HUDEP-2 (cell line): ENCODE results near the gene RABGAP1.

Source experiments
- DNase-seq, 76 experiments: peaks; one replicate each; lab custom pipeline; 2025; ENCODE audit not compliant: unreplicated experiment in 76 of 76; lab: John Stamatoyannopoulos, UW

Gene RABGAP1

DNA sequence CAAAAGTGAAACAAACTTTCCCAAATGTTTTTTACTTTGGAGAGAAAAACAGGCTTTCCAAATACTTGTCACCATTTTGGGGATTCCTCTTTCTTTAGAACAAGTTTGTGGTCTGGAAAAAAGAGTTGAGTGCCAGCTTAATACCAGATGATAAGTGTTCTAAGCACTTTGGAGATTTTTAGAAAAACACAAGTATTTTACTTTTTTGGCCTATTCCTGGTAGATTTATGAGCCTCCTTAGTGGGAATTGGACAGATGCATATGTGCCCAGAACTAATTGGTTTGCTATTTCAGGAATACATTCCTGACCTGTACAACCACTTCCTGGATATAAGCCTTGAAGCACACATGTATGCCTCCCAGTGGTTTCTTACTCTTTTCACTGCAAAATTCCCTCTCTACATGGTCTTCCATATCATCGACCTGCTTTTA, 133.2 kb downstream of the RABGAP1 start:
- no peak for DNase-seq

DNA sequence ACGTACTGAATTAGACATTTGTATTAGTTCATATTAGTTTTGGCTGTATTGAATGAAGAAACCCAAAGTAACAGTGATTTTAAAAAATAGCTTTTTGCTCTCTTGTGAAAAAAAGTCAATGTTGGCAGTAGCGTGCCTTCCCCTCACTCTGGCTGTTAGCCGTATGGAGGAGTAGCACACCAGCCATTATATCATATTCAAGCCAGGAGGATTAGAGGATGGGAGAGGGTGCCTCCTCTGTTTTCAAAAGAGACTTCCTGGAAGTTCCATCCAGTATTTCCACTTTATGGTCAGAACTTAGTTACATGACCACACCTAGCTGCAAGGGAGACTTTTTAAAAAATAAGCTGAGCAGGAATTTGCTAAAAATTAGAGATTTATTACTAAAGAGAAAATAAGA, 133.8 kb downstream of the RABGAP1 start:
- DNase-seq, result no peak

DNA sequence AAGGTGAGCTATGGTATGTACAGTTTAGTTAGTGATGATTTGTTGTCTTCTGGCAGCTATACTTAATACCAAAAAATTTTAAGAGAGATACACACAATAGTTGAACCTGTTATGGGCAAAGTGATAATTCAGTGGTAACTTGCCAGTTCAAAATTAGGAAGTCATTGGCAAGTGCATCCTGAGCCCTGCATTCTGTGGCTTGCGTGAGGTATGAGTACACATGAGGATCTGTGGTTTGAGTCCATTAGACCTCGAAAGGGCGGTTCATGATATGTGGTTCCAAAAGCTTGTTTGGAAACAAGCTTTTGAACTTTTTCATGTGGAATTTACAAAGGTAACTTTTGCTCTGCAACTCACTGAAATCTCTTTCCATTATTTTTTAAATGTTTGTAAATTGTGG, 139.6 kb downstream of the RABGAP1 start:
- no peak for DNase-seq

DNA sequence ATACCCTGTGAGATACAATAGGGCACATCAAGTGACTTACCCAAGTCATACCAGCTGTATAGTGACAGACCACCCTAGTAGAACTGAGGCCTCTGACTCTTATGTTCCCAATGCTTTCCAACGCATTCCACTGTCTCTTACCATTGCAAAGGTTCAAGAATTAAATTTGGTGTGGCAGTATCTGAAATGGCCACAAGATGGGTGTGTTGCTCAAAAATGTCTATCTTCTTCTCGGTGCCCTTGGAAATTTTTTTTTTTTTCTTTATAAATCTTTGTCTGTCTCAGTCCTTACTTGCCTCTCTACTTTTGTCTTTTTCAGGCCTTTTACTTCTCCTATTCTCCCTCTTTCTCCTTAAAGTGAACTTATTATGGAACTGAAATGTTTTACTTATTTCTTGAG, 141.0 kb downstream of the RABGAP1 start:
- DNase-seq, result peak in 26 of 76 experiments; percentile 5 to 53 (median 28)

DNA sequence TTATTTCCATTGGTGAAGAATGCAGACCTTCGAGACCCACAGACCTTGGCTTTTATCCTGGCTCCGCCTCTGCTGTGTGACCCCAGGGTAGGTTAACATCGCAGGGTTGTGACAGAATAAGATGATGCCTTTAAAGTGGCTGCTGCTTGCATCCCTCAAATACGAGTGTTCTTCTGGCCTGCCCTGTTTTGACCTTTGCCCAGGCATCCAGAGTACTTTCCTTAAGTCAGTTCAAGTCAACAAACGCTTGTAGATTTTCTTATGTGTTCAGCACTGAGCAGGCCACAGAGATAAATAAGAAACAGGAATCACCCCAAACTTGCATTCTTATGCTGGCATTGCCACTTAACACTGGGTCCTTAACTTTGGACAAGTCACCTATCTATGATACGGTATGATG, 142.9 kb downstream of the RABGAP1 start:
- no peak for DNase-seq

DNA sequence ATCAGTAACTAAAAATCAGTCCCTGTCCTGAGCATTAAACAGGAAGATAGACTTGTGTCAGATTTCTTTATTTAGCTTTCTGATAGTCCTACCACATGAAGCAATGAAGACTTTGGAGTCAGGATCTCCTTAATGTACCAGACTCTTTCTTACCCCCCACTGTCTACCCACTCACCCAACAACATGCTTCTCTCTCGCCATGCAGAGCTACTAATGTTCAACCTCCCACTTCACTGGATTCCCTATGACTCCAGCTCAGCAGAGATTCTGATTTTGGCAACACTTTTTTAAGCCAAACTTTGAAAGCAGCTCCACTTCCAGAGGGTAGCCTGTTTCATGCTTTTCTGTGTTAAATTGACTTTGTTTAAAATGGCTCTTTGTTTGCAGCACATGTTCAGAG, 143.4 kb downstream of the RABGAP1 start:
- no peak for DNase-seq

DNA sequence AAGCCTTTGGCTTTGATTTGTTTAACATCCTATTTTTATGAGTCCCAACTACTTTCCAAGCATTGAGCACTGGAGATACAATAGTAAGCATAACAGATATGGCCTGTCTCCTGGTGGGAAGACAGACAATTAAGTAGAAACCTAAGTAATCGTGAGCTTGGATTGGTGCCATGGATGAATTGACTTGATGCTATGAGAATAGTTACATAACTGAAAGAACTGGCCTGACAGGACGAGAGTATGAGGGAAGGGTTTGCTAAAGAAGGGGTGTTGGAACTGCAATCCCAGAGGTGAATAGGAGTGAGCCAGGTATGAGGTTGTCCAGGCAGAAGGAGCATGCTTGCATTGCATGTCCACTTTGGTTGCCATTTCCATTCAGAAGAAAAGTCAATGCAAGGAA, 145.1 kb downstream of the RABGAP1 start:
- DNase-seq, result no peak

DNA sequence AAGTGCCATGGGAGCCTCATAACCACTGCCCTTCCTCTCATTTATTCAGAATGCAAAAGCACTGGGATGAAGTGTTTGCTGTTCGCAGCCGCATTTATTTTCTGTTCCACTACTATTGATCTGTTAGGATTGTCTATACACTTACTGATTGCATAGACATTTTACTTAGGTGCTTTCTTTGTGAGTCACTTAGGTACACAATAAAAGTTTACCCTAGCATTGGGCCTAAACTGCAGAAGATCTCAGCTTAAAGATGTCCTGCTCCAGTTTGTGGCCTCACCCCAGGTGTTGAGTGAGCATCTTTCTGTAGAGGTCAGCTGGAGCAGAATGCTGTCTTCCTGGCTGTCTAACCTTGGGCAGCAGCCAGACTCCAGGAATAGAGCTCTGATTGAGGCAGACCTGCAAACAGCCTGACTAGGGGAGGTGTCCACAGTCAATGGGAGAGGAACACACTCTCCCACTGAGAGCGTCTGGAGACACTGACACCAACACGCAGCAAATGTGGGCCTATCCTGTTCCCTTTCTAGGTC, 146.6 kb downstream of the RABGAP1 start:
- DNase-seq, result no peak

DNA sequence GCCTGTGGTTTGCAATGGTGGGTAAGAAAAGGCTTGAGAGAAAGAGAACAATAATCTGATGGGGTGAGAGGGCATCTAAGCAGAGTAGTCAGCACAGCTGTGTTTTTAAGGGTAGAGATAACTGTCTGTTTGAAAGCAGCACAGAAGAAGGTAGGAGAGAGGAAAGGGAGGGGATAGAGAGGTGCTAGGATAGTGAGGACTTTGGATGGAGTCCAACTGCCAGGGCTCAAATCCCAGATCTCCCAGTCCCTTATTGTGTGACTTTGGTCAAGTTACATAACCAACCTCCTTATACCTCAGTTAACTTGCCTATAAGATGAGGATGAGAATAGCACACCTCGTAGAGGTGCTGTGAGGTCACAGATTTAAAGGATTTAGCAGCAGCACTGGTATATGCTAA, 148.2 kb downstream of the RABGAP1 start:
- no peak for DNase-seq

DNA sequence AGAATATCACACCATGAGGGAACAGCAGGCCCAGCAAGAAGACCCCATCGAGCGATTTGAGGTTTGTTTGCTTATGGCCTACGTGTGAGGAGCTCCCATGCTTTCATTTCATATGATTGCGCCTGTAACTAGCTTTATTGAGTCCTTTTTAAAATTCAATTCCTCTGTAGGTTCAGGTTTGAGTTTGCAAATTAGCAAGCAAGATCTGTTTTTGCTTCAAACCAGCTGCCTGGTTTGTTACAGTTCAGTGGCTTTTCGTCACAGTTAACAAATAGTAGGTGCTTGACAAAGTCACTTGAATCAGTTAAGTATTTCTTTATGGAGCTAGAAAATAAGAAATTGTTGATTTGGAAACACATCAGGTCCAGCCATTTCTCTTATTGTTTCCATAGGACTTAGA, 149.0 kb downstream of the RABGAP1 start:
- DNase-seq, result no peak

DNA sequence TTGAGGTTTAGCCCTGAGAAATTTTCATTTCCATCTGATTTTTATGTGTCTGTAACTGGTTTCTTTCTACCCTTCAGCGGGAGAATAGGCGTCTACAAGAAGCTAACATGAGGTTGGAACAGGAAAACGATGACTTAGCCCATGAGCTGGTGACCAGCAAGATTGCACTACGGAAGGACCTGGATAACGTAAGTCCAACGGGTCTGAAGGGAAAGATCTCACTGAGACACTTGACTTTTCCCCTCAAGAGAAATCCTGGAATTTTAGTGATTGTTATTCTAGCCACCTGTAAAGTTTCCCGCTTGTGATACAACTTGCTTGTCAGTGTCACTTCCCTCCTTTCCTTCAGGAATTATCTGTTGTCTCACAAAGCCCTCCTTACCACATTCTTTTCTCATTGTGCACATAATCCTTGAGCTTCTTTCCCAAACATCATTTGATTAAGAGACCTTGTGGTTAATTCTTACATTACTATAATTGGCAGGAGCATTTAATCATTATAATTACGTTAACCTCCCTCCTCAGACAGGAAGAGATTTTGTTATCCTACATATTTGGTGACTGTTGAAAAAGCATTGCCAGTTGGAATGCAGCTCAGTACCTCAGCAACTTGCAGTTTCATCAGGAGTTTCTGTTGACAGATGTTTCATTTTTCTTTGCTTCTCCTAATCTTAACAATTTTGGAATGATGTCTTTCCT, 149.5 kb downstream of the RABGAP1 start:
- no peak for DNase-seq

DNA sequence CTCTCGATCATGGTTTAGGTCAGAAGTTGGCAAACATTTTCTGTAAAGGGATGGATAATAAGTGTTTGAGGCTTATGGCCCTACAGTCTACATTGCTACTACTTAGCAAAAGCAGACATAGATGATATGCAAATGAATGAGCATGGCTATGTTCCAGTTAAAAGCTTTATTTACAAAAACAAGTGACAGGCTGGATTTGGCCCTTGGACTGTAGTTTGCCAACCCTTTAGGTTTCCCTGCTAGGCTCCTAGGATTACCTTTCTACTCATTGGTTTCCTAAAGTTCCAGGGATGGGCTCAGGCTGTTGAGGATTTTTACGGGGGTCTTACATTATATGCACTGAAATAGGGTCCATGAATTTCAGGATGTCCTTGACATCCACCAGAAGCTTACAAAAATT, 150.1 kb downstream of the RABGAP1 start:
- DNase-seq, result no peak

DNA sequence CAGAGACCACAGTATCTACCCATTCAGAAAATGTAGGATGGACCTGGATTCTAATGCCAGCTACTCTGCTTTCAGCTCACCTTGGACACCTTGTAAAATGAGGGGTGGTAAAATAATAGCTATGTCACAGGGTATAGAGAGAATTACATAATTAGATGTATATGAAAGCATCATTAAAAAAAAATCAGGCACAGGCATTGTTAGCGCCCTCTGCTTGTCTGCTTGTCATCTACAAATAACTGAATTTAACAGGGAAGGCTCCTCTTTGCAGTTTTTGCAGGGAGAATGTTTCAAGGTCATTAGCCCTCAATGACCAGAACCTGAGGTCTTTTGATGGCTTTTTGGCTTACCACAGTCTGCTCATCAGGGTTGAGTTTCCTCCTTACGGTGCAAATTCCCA, 150.6 kb downstream of the RABGAP1 start:
- DNase-seq, result no peak

DNA sequence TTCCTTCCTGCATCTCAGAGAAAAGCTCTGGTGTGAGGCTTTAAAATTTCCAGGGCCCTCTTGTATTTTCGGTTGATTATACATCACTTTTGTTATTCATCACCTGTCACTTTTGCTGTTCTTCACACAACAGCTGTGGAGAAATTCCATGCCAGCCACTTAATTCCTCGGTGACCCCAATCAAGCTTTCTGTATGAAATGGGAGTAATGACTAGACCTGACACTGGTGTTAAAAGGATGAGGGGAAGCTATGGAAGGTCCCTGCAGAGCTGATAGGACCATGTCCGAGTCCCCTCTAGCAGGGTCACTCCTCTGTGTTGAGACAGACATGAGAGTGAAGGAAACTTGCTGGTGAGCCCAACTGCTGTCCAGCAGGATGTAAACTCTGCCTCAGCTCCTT, 152.3 kb downstream of the RABGAP1 start:
- no peak for DNase-seq

DNA sequence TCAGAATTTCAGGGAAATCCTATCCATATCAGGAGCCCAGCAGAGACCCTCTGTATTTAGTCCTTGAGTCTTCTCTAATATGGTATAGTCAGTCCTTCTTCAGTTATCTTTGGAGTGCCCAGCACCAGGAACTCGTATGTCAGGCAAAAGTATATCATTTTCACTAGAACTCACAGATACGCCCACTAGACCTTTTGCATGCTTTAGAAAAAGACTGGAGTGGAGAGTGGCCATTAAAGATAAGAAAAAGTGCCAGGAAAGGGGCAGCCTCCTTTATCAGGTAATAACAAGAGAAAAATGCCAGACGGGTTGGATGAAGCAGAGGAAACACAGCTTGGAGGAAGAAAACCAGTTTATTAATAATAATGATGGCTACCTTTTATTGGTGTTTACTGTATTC, 156.2 kb downstream of the RABGAP1 start:
- peak in 43 of 76 experiments; percentile 7 to 80 (median 32) for DNase-seq

DNA sequence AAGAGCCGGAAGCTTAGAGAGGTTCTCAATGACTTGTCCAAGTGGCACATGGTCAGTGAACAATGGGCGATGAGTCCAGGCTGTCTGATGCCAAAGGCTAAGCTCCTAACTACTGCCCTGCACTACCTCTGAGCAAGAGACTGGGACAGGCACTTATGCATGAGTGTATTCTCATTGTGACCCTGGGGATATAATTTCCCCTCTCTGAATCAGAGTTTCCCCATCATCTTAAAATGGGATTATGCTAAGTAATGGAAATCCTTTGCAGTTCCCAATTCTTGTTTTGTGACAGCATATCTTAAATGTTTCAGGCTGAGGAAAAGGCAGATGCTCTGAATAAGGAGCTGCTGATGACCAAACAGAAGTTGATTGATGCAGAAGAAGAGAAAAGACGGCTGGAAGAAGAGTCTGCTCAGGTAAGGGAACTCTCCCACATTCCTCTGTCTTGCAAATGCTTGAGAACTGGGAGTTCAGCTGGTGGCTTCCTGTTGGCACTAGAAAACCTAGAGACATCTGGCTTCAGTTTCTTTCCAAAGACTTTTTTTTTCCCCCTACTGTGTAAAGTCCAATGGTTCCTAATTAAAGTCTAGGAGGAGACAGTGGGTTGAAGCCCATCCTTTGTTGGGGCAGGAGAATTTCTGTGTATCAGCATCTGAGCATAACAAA, 156.7 kb downstream of the RABGAP1 start:
- no peak for DNase-seq

DNA sequence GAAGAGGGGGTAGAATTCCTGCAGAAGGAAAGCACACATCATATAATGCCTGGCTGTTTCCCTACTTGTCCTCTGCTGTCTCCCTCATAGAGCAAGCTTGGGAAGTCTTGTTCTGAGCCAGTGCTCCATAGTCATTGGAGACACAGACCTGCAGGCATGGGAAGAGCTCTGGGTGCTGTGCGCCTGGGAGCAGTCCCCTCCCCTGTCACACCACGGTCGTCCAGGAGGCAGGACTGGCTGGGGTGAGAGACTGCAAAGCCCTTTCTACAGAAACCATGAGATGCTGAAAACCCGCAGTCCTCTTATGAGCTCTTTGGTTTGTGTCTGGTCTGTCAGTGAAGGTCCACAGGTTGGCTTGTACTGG, 157.3 kb downstream of the RABGAP1 start:
- DNase-seq, result no peak

DNA sequence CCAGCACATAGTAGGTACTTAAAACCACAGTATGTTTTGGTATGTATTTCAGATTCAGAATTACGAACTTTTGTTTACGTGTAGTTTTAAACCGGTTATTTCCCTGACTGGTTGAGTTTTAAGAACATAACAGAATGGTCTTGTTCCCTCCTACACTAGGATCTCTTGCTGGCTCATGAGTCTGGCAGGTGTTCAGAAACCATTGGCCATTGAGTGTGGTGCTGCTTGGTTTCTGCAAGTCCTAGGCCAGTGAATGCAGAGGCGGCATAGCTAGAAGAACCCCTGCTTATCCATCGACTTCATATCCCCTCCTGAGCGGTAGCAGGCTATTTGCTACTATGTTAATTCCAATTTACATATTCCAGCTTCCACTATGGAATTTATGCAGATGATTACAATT, 158.2 kb downstream of the RABGAP1 start:
- no peak for DNase-seq

DNA sequence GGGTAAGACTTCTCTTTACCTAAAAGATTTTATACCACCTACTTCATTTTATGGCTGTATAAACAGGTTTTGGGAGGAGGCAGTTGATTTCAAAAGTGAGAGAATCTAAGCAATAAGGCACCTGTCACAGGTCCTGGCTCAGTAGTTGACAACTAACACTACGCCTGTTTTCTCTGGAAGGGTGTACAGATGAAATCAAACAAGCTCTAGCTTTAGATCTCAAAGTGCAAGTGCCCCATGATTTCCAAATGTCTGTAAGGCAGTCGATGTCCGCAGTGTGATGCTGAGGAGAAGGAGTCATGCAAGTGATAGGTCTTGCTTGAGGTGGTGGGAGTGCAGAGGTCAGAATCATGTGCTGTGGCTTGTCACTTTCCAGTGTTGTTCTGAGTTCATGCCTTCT, 158.7 kb downstream of the RABGAP1 start:
- DNase-seq, result no peak

DNA sequence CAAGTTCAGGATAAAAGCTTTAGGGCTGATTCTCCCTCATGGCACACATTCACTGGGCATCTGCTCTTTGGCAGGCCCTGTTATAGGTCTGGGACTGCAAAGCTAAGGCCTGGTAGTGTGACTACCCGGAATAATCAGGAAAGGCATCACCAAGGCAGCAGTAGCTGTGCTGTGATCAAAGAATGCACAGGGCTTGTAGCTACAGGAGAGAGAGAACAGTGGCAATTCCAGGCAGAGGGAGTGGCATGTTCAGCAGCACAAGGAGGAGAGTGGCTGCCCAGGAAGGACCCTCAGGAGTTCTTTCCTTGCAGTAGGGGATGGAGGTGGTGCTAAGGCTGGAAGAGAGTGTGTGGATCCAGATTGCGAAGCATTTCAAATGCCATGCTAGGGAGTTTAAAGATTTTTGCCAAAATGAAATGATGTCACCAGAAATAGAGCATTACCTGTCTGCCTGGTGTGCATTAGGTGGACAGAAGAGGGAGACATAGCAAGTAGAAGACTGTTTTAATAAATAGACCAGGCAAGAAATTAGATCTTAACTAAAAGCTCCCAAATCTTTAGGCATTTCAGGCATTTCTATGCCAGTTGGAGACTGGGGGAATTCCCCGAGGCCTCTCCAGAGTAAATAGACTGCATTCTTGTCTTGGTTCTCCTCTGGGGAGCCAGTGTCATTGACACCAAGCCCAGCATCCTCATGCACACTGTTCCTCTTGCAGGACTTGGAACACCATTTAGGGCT, 161.7 kb downstream of the RABGAP1 start:
- DNase-seq, result no peak

DNA sequence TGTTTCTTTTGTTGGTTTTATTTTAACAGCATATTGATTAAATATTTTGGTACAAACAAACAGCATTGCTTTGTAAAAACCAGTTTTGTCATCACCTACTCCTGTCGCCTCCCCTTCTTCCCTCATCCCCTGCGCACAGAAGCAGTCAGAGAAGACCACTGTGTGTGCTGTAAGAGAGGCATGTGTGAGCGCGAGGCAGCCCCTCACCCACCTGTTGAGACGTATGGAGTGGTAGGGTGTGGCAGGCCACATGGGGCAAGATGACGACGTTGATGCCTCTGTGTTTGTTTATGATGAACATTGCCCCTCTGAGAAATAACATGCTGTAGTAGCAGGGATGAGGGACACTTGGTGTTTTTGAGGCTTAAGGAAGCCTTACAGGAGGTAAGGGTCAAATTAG, 164.0 kb downstream of the RABGAP1 start:
- no peak for DNase-seq

DNA sequence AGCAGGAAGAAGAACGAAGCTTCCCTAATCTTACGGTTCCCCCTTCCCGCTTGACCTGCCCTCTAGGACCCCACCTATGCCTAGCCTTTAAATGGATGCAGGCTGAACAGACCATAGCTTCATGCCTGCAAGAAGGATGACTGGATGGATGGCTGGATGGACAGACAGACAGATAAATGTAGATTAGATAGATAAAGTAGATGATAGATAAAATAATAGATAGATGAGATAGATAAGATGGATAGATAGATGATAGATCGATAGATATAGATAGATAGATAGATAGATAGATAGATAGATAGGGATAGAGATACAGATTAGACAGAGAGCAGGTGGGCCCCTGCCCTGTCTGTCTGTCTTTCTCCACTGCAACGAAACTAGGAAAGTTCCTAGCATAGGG, 164.7 kb downstream of the RABGAP1 start:
- no peak for DNase-seq
